ENCODE results near the gene PARPBP. TPM values are rescaled to one million over a fixed set of nuclear protein-coding genes. Genes with fewer than 3 reads are reported as not detected.

Gene PARPBP
- total and polyA plus RNA-seq, 2 donors (not counting 3 experiments of a cell fraction or from before 2014, with no cell fraction given), result 4.2 to 19.0 TPM

- no TSS peak for BruUV-seq (replicated peaks)
- Histone ChIP-seq H2AFZ (ENCODE audit: low read depth, low read length) (no peak overlapping the region), H3K79me2 (ENCODE audit: control insufficient read depth, insufficient read depth, low read length) (peaks cover 14% of the 10 kb centered on the region), H3K9me1 (replicated peaks; ENCODE audit: control insufficient read depth, extremely low read depth, insufficient read depth, low read length) (no peaks in the 10 kb centered on the region), H3K27ac (ENCODE audit: insufficient read depth, low read depth, low read length) (no peak overlapping the region), H4K20me1 (replicated peaks; ENCODE audit: control insufficient read depth, extremely low read depth, insufficient read depth, low read length) (no peaks in the 10 kb centered on the region), H3K36me3 (ENCODE audit: control insufficient read depth in 2 of 2, extremely low read depth in 1 of 2, insufficient read depth in 2 of 2, low read length in 2 of 2) (peaks cover 0 to 4% of the 10 kb centered on the region in 2 experiments), H3K4me1 (ENCODE audit: control insufficient read depth, extremely low read depth, insufficient read depth, low read length) (peaks cover 13% of the 10 kb centered on the region), H3K9me3 (replicated peaks; ENCODE audit: control insufficient read depth, insufficient read depth, low read length) (no peaks in the 10 kb centered on the region), H3K9ac (replicated peaks; ENCODE audit: extremely low read depth, insufficient read depth, low read length) (no peak overlapping the region), H3K4me2 (ENCODE audit: insufficient read depth, low read length) (no peak overlapping the region), H3K4me3 (replicated peaks in 1 of 3; ENCODE audit: insufficient read depth in 1 of 3, low read depth in 1 of 3, low read length in 3 of 3) (no peak overlapping the region), H3K27me3 (ENCODE audit: control insufficient read depth in 2 of 2, insufficient read depth in 2 of 2, low read length in 2 of 2) (no peaks in the 10 kb centered on the region)
- dilution Hi-C loops (cut with MboI; ENCODE audit: extremely low pct_ligation_motif_present, low sequenced_read_pairs) (no loop called here), intact Hi-C loops (cut with micrococcal nuclease) (no loop called here)
- TF ChIP-seq GATA2 (IDR thresholded peaks at IDR 0.05; ENCODE audit: insufficient read depth, insufficient read length, low read depth, low read length) (no peak), POLR2AphosphoS5 (IDR thresholded peaks at IDR 0.05; ENCODE audit: insufficient read depth, low read depth, low read length) (no peak), MAX (IDR thresholded peaks at IDR 0.05; ENCODE audit: insufficient read depth, insufficient read length) (no peak), MYC (IDR thresholded peaks at IDR 0.05; ENCODE audit: low read depth, low read length) (no peak), CTCF (IDR thresholded peaks at IDR 0.05; ENCODE audit: extremely low read depth in 1 of 2, insufficient read depth in 1 of 2, low read depth in 1 of 2, low read length in 2 of 2) (no peak), FOS (IDR thresholded peaks at IDR 0.05; ENCODE audit: borderline replicate concordance, insufficient read depth, low read length) (no peak), POLR2A (IDR thresholded peaks at IDR 0.05; ENCODE audit: low read depth, low read length) (no peak), JUN (IDR thresholded peaks at IDR 0.05; ENCODE audit: borderline replicate concordance, insufficient read depth, insufficient read length, low read depth) (no peak), EZH2 (IDR thresholded peaks at IDR 0.05; ENCODE audit: borderline replicate concordance, low read depth, low read length, severe bottlenecking) (no peak)
- DNase-seq (ENCODE audit: low read depth, low spot score), result no peak
- ChIA-PET CTCF (interaction anchor here (1.0 to 1.4 kb wide), 2 partner anchors 368 kb away, joined by 3 to 5 read pairs; no protein-coding TSS in a partner anchor), POLR2A (no interaction called here)
- FAIRE-seq, result no peak
Measured at GRCh38 chr12:102116392-102116791, 3.6 kb upstream of the PARPBP start.

Measured in endothelial cell of umbilical vein (primary cell).